MM.1S (cell line): ENCODE data around the gene APOE.
"Not testable (repeated sequence)": the region's sequence is repeated elsewhere in the genome, so short reads cannot be mapped to it uniquely, and the experiment has no call there.

ENCODE experiments used
- DNase-seq: peaks from one replicate; pipeline ENCODE4 v3.0.0-alpha.2; 2015
- H2AFZ ChIP-seq: fragments of 300-600 bp; sonication (generic); 2 replicates; pipeline ENCODE4 v1.6.0; 2016; ENCODE audit warnings: antibody characterized with exemption, low read length
- H3F3A ChIP-seq: fragments of 300-600 bp; sonication (generic); 2 replicates; pipeline ENCODE4 v1.6.1; 2016; ENCODE audit warnings: mild to moderate bottlenecking, antibody characterized with exemption, low read length, moderate library complexity, mixed read lengths; ENCODE audit not compliant: insufficient read depth
- H3K27ac ChIP-seq: fragments of 300-600 bp; sonication (generic); 2 replicates; pipeline ENCODE4 v1.5.1; 2016; ENCODE audit warnings: mild to moderate bottlenecking, low read length
- H3K27me3 ChIP-seq: fragments of 300-600 bp; sonication (generic); replicated peaks from 2 replicates; pipeline ENCODE4 v1.6.0; 2016; ENCODE audit warnings: low read length; ENCODE audit not compliant: insufficient read depth
- H3K36me3 ChIP-seq: fragments of 300-600 bp; sonication (generic); replicated peaks from 2 replicates; pipeline ENCODE4 v1.6.1; 2016; ENCODE audit warnings: mild to moderate bottlenecking, low read length, mixed read lengths; ENCODE audit not compliant: insufficient read depth
- H3K4me1 ChIP-seq: fragments of 300-600 bp; sonication (generic); 2 replicates; pipeline ENCODE4 v1.6.1; 2016; ENCODE audit warnings: low read length, mixed read lengths
- H3K4me2 ChIP-seq: fragments of 300-600 bp; sonication (generic); 2 replicates; pipeline ENCODE4 v1.6.0; 2016; ENCODE audit warnings: low read depth, low read length
- H3K4me3 ChIP-seq: fragments of 300-600 bp; sonication (generic); 2 replicates; pipeline ENCODE4 v1.5.1; 2016; ENCODE audit warnings: low read length, mixed read lengths
- H3K79me2 ChIP-seq: fragments of 300-600 bp; sonication (generic); 2 replicates; pipeline ENCODE4 v1.6.1; 2016; ENCODE audit warnings: mixed run types, low read length, mixed read lengths
- H3K9ac ChIP-seq: fragments of 300-600 bp; sonication (generic); 2 replicates; pipeline ENCODE4 v1.6.1; 2016; ENCODE audit warnings: low read length, mixed read lengths
- H3K9me2 ChIP-seq: fragments of 300-600 bp; sonication (generic); replicated peaks from 2 replicates; pipeline ENCODE4 v1.6.1; 2016; ENCODE audit warnings: mild to moderate bottlenecking, low read length, mixed read lengths; ENCODE audit not compliant: insufficient read depth
- H3K9me3 ChIP-seq: fragments of 300-600 bp; sonication (generic); replicated peaks from 2 replicates; pipeline ENCODE4 v1.6.1; 2016; ENCODE audit warnings: mild to moderate bottlenecking, low read length, mixed read lengths; ENCODE audit not compliant: insufficient read depth
- H4K20me1 ChIP-seq: fragments of 300-600 bp; sonication (generic); 2 replicates; pipeline ENCODE4 v1.6.1; 2016; ENCODE audit warnings: mild to moderate bottlenecking, low read length, moderate library complexity, mixed read lengths; ENCODE audit not compliant: insufficient read depth
- EZH2 ChIP-seq: fragments of 300-600 bp; sonication (generic); optimal IDR thresholded peaks from 2 replicates; pipeline ENCODE3; 2017; ENCODE audit warnings: low read depth, mild to moderate bottlenecking, antibody characterized with exemption, low read length, mixed read lengths
- EZH2phosphoT487 ChIP-seq: fragments of 300-600 bp; sonication (generic); IDR thresholded peaks from 2 replicates; pipeline ENCODE4 v1.6.1; 2018; ENCODE audit warnings: antibody characterized with exemption, low read length
- TF ChIP-seq, protein P1 (sequence below): fragments of 300-600 bp; sonication (generic); IDR thresholded peaks from 2 replicates; pipeline ENCODE4 v1.5.1; 2016; ENCODE audit warnings: antibody characterized with exemption, low read length, mixed read lengths

The APOE gene

DNA sequence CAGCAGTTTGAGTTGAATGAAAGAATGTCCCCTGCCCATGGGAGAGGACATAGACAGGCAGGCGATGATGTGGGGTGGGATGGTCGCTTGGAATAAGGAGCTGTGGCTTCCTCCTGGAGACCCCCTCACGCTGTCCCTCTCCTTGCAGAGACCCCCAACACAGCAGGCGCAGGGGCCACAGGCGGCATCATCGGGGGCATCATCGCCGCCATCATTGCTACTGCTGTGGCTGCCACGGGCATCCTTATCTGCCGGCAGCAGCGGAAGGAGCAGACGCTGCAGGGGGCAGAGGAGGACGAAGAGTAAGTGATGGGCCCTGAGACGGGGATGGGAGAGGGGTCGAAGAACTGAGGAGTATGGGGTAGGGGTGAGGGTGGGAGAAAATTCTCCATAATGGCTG is 23.5 kb upstream of the APOE start:
- no peak overlapping the region for H3K27ac ChIP-seq
- H4K20me1 ChIP-seq, result no peaks in the 10 kb centered on the region
- no peak for DNase-seq
- peaks cover 85% of the 10 kb centered on the region for H3K27me3 ChIP-seq
- no peaks in the 10 kb centered on the region for H3F3A ChIP-seq
- H3K9me3 ChIP-seq, result no peaks in the 10 kb centered on the region
- H3K4me3 ChIP-seq, result no peak overlapping the region
- no peaks in the 10 kb centered on the region for H3K79me2 ChIP-seq
- H3K9me2 ChIP-seq, result no peaks in the 10 kb centered on the region
- H3K4me1 ChIP-seq, result no peaks in the 10 kb centered on the region
- H3K36me3 ChIP-seq, result no peaks in the 10 kb centered on the region
- no peak overlapping the region for H3K9ac ChIP-seq
- H2AFZ ChIP-seq, result no peak overlapping the region
- H3K4me2 ChIP-seq, result no peak overlapping the region
- TF ChIP-seq, protein P1, sequence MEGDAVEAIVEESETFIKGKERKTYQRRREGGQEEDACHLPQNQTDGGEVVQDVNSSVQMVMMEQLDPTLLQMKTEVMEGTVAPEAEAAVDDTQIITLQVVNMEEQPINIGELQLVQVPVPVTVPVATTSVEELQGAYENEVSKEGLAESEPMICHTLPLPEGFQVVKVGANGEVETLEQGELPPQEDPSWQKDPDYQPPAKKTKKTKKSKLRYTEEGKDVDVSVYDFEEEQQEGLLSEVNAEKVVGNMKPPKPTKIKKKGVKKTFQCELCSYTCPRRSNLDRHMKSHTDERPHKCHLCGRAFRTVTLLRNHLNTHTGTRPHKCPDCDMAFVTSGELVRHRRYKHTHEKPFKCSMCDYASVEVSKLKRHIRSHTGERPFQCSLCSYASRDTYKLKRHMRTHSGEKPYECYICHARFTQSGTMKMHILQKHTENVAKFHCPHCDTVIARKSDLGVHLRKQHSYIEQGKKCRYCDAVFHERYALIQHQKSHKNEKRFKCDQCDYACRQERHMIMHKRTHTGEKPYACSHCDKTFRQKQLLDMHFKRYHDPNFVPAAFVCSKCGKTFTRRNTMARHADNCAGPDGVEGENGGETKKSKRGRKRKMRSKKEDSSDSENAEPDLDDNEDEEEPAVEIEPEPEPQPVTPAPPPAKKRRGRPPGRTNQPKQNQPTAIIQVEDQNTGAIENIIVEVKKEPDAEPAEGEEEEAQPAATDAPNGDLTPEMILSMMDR, result no peak
- TF ChIP-seq EZH2, result no peak

DNA sequence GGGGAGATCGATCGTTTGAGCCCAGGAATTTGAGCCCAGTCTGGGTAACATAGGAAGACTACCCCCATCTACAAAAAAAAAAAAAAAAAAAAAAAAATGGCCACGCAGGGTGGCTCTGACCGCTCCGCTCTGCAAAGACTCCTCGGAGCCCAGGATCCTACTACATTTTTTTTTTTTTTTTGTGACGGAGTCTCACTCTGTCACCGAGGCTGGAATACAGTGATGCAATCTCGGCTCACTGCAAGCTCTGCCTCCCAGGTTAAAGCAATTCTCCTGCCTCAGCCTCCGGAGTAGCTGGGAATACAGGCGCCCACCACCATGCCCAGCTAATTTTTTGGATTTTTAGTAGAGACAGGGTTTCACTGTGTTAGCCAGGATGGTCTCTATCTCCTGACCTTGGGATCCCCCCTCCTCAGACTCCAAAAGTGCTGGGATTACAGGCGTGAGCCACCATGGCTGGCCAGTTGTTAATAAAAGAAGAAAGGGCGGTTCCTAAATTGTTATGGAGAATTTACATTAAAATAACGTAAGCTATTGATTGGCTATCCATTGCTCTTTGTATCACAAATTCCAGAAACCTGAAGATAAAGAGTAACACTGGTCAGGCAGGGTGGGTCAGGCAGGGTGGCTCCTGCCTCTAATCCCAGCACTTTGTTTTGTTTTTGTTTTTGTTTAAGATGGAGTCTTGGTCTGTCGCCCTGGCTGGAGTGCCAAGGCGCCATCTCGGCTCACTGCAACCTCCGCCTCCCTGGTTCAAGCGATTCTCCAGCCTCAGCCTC is 22.8 kb upstream of the APOE start:
- not testable (repeated sequence) for H3K79me2 ChIP-seq, H3K4me3 ChIP-seq, H3F3A ChIP-seq, H3K4me2 ChIP-seq, H3K9me2 ChIP-seq, H3K36me3 ChIP-seq, H3K9ac ChIP-seq, H3K9me3 ChIP-seq, H4K20me1 ChIP-seq, H3K27ac ChIP-seq, H2AFZ ChIP-seq, H3K4me1 ChIP-seq, DNase-seq
- peaks cover 81% of the 10 kb centered on the region for H3K27me3 ChIP-seq

DNA sequence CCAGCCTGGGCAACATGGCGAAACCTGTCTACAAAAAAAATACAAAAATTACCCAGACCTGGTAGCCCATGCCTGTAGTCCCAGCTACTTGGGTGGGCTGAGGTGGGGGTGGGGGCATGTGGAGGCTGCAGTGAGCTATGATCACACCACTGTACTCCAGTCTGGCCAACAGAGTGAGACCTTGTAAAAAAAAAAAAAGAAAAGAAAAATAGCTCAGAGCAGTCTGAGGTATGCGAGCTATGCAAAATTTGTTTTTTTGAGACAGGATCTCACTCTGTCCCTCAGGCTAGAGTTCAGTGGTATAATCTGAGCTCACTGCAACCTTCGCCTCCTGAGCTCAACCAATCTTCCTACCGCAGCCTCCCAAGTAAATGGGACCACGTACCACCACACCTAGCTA is 21.7 kb upstream of the APOE start:
- Histone ChIP-seq H3K4me1 (no peaks in the 10 kb centered on the region), H3K9me2 (no peaks in the 10 kb centered on the region), H3K36me3 (no peaks in the 10 kb centered on the region), H3K27me3 (peaks cover 74% of the 10 kb centered on the region), H3F3A (no peaks in the 10 kb centered on the region), H3K4me3 (no peak overlapping the region), H3K9me3 (no peaks in the 10 kb centered on the region), H3K79me2 (no peaks in the 10 kb centered on the region), H3K9ac (no peak overlapping the region), H2AFZ (no peak overlapping the region), H3K4me2 (no peak overlapping the region), H4K20me1 (no peaks in the 10 kb centered on the region), H3K27ac (no peak overlapping the region)
- no peak for DNase-seq
- TF ChIP-seq EZH2phosphoT487 (no peak), EZH2 (no peak)
- TF ChIP-seq, protein P1, result no peak

DNA sequence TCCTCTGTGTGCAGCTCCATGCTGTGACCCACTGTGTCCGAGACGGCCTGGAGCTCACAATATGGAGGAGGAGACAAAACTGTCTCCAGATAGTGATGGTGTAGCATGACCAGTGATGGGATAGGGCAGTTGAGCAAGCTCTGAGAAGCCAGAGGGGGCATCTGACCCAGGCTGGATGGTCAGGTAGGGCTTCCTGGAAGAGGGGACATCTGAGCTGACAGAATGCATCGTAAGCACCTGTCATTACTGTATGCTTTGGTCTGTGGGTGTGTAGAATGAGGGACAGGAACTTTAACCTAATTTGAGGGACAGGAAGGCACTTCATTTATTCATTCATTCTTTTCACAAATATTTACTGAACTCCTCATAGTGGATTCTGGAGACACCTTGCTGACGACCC is 21.0 kb upstream of the APOE start:
- Histone ChIP-seq H3K4me2 (no peak overlapping the region), H3K27ac (no peak overlapping the region), H3K9ac (no peak overlapping the region)

More for the DNA sequence above, 21.0 kb upstream of the APOE start:
- Histone ChIP-seq H3K36me3 (no peaks in the 10 kb centered on the region), H2AFZ (no peak overlapping the region), H3K9me3 (no peaks in the 10 kb centered on the region), H3F3A (no peaks in the 10 kb centered on the region), H3K27me3 (peaks cover 67% of the 10 kb centered on the region), H4K20me1 (no peaks in the 10 kb centered on the region), H3K79me2 (no peaks in the 10 kb centered on the region), H3K4me1 (0 out of 2 replicates have a peak, but pooled peaks cover under 1% of the 10 kb centered on the region), H3K4me3 (no peak overlapping the region), H3K9me2 (no peaks in the 10 kb centered on the region)
- TF ChIP-seq, protein P1, result no peak
- TF ChIP-seq EZH2phosphoT487 (no peak), EZH2 (no peak)
- no peak for DNase-seq
